Karpas-422 (cell line): ENCODE measurements around the gene SCP2. TPM values are rescaled to one million over a fixed set of nuclear protein-coding genes. Genes with fewer than 3 reads are reported as not detected.

Experiments used
- DNase-seq: peaks from one replicate; pipeline ENCODE4 v3.0.0-alpha.2; 2015
- H2AFZ ChIP-seq: fragments of 200-600 bp; sonication (generic); 2 replicates; pipeline ENCODE4 v1.6.1; 2014; ENCODE audit warnings: antibody characterized with exemption, low read length, mixed read lengths
- H3K27ac ChIP-seq: fragments of 200-600 bp; sonication (generic); 2 replicates; pipeline ENCODE4 v1.5.1; 2014; ENCODE audit warnings: mild to moderate bottlenecking, low read length, moderate library complexity
- H3K27me3 ChIP-seq: fragments of 200-600 bp; sonication (generic); 2 replicates; pipeline ENCODE4 v1.6.1; 2014; ENCODE audit warnings: low read length, mixed read lengths
- H3K36me3 ChIP-seq: fragments of 200-600 bp; sonication (generic); 2 replicates; pipeline ENCODE4 v1.6.1; 2014; ENCODE audit warnings: low read length, mixed read lengths; ENCODE audit not compliant: insufficient read depth
- H3K4me1 ChIP-seq: fragments of 200-600 bp; sonication (generic); 2 replicates; pipeline ENCODE4 v1.6.1; 2014; ENCODE audit warnings: mild to moderate bottlenecking, low read length, mixed read lengths
- H3K4me2 ChIP-seq: fragments of 200-600 bp; sonication (generic); 2 replicates; pipeline ENCODE4 v1.6.1; 2014; ENCODE audit warnings: low read length, low read depth, mild to moderate bottlenecking; ENCODE audit not compliant: poor library complexity, severe bottlenecking
- H3K4me3 ChIP-seq: fragments of 200-600 bp; sonication (generic); 2 replicates; pipeline ENCODE4 v1.5.1; 2014; ENCODE audit warnings: mild to moderate bottlenecking, antibody characterized with exemption, low read length, mixed read lengths
- H3K79me2 ChIP-seq: fragments of 200-600 bp; sonication (generic); 2 replicates; pipeline ENCODE4 v1.6.1; 2014; ENCODE audit warnings: mild to moderate bottlenecking, low read length, mixed read lengths
- H3K9ac ChIP-seq: fragments of 200-600 bp; sonication (generic); 2 replicates; pipeline ENCODE4 v1.6.0; 2014; ENCODE audit warnings: low read length
- H3K9me2 ChIP-seq: fragments of 200-600 bp; sonication (generic), shearing (Covaris generic); replicated peaks from 2 replicates; pipeline ENCODE4 v1.6.0; 2014; ENCODE audit warnings: mild to moderate bottlenecking, low read length, moderate library complexity; ENCODE audit not compliant: insufficient read depth
- H3K9me3 ChIP-seq: fragments of 300-700, 200-600 bp; sonication (generic); 2 replicates; pipeline ENCODE4 v1.6.1; 2014; ENCODE audit warnings: low read length, mixed read lengths
- H4K20me1 ChIP-seq: fragments of 200-600 bp; sonication (generic); 2 replicates; pipeline ENCODE4 v1.6.1; 2014; ENCODE audit warnings: mild to moderate bottlenecking, antibody characterized with exemption, low read length, low read depth; ENCODE audit not compliant: insufficient read depth
- total RNA-seq: library from RNA; depleted of rRNA; stranded (reverse); fragments of >200 nt; shearing (Covaris generic); gene quantifications from 2 replicates; pipeline ENCODE4 v1.2.3, GENCODE V29; 2014; ENCODE audit warnings: low replicate concordance

Gene SCP2
- total RNA-seq, 1 experiment from 2014 or later: 146 TPM

GRCh38 chr1:53090227-53091147, 163.4 kb downstream of the SCP2 start:
- H3K4me1 ChIP-seq: no peaks in the 10 kb centered on the region
- H2AFZ ChIP-seq: no peak overlapping the region
- H3K9me3 ChIP-seq: no peaks in the 10 kb centered on the region; the same call in 1 of the 2 replicates
- no peaks in the 10 kb centered on the region for H3K9me2 ChIP-seq
- H3K4me3 ChIP-seq: no peak overlapping the region
- DNase-seq: no peak
- H4K20me1 ChIP-seq: no peaks in the 10 kb centered on the region
- no peaks in the 10 kb centered on the region for H3K27me3 ChIP-seq
- H3K4me2 ChIP-seq: no peak overlapping the region
- no peak overlapping the region for H3K27ac ChIP-seq
- no peaks in the 10 kb centered on the region for H3K36me3 ChIP-seq
- H3K79me2 ChIP-seq: no peaks in the 10 kb centered on the region
- H3K9ac ChIP-seq: no peak overlapping the region

GRCh38 chr1:53091841-53092645, 165.0 kb downstream of the SCP2 start:
- Histone ChIP-seq H3K79me2 (no peaks in the 10 kb centered on the region), H3K9me3 (no peaks in the 10 kb centered on the region; the same call in 1 of the 2 replicates), H3K9me2 (no peaks in the 10 kb centered on the region), H4K20me1 (no peaks in the 10 kb centered on the region), H3K9ac (no peak overlapping the region), H3K4me1 (no peaks in the 10 kb centered on the region), H3K4me3 (no peak overlapping the region), H3K27me3 (no peaks in the 10 kb centered on the region), H3K4me2 (no peak overlapping the region), H3K27ac (no peak overlapping the region), H3K36me3 (no peaks in the 10 kb centered on the region), H2AFZ (no peak overlapping the region)
- DNase-seq: no peak

GRCh38 chr1:53092659-53093450, 165.8 kb downstream of the SCP2 start:
- H3K9ac ChIP-seq: no peak overlapping the region
- no peak for DNase-seq

GRCh38 chr1:53093451-53093754, 166.3 kb downstream of the SCP2 start:
- H3K79me2 ChIP-seq: no peaks in the 10 kb centered on the region
- H3K4me3 ChIP-seq: no peak overlapping the region
- no peaks in the 10 kb centered on the region for H3K4me1 ChIP-seq
- peaks cover 3% of the 10 kb centered on the region; the same call in 1 of the 2 replicates for H3K9me3 ChIP-seq
- no peaks in the 10 kb centered on the region for H3K9me2 ChIP-seq
- H3K36me3 ChIP-seq: no peaks in the 10 kb centered on the region
- H3K9ac ChIP-seq: no peak overlapping the region
- DNase-seq: no peak
- no peaks in the 10 kb centered on the region for H3K27me3 ChIP-seq
- H3K4me2 ChIP-seq: no peak overlapping the region
- H2AFZ ChIP-seq: no peak overlapping the region
- no peak overlapping the region for H3K27ac ChIP-seq
- H4K20me1 ChIP-seq: no peaks in the 10 kb centered on the region

More at GRCh38 chr1:53092659-53093450, 165.8 kb downstream of the SCP2 start:
- Histone ChIP-seq H3K4me2 (no peak overlapping the region), H3K9me2 (no peaks in the 10 kb centered on the region), H3K27ac (no peak overlapping the region), H4K20me1 (no peaks in the 10 kb centered on the region), H3K79me2 (no peaks in the 10 kb centered on the region), H2AFZ (no peak overlapping the region), H3K4me1 (no peaks in the 10 kb centered on the region), H3K36me3 (no peaks in the 10 kb centered on the region), H3K4me3 (no peak overlapping the region), H3K27me3 (no peaks in the 10 kb centered on the region), H3K9me3 (no peaks in the 10 kb centered on the region; the same call in 1 of the 2 replicates)

- Histone ChIP-seq H3K4me1 (no peaks in the 10 kb centered on the region), H3K4me3 (no peak overlapping the region), H3K36me3 (no peaks in the 10 kb centered on the region), H3K4me2 (no peak overlapping the region), H3K79me2 (no peaks in the 10 kb centered on the region), H2AFZ (no peak overlapping the region), H3K27ac (no peak overlapping the region), H4K20me1 (no peaks in the 10 kb centered on the region), H3K27me3 (no peaks in the 10 kb centered on the region), H3K9ac (no peak overlapping the region), H3K9me3 (peaks cover 9% of the 10 kb centered on the region; the same call in 1 of the 2 replicates), H3K9me2 (no peaks in the 10 kb centered on the region)
- no peak for DNase-seq
Measured at GRCh38 chr1:53093778-53094532, 166.9 kb downstream of the SCP2 start.

- no peaks in the 10 kb centered on the region for H3K9me2 ChIP-seq
- DNase-seq: no peak
- no peaks in the 10 kb centered on the region for H4K20me1 ChIP-seq
- H3K9me3 ChIP-seq: peaks cover 14% of the 10 kb centered on the region; the same call in 1 of the 2 replicates
- H3K4me3 ChIP-seq: no peak overlapping the region
- H3K4me1 ChIP-seq: no peaks in the 10 kb centered on the region
- no peak overlapping the region for H3K27ac ChIP-seq
- H3K36me3 ChIP-seq: no peaks in the 10 kb centered on the region
- no peak overlapping the region for H3K4me2 ChIP-seq
- H2AFZ ChIP-seq: no peak overlapping the region
- no peaks in the 10 kb centered on the region for H3K27me3 ChIP-seq
- H3K9ac ChIP-seq: no peak overlapping the region
- H3K79me2 ChIP-seq: no peaks in the 10 kb centered on the region
Measured at GRCh38 chr1:53094533-53094919, 167.4 kb downstream of the SCP2 start.
